AG09319 (cell line): Measurements from ENCODE around the gene GIPC2.
"Not testable (repeated sequence)": the region's sequence is repeated elsewhere in the genome, so short reads cannot be mapped to it uniquely, and the experiment has no call there.

Experiments
- DNase-seq: peaks from one replicate; pipeline ENCODE4 v3.0.0-alpha.2; 2010; ENCODE audit warnings: low read depth; ENCODE audit errors: extremely low read depth
- TF ChIP-seq, protein P1 (sequence below): IDR thresholded peaks from 2 replicates; pipeline ENCODE4 v1.5.1; 2011; ENCODE audit warnings: low read depth, mild to moderate bottlenecking, inconsistent platforms, low read length, moderate library complexity

The GIPC2 gene

DNA sequence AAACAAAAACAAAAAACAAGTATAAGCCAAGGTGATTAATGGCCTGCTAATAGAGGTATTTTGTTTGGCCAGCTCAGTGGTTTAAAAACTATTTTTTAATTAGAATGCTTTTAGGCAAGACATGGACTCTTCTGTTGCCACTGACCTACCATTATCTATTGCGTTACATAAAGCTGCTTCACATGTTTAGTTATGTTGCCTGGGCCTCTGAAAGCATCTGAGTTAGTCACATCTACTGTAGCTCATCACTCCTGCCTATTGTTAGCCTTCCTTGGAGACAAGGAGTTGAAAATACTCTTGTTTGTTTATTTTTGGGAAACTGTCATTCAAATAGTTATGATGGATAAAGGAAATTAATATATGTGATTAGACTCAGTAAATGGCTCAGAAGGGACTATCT is 26.7 kb upstream of the GIPC2 start:
- TF ChIP-seq, protein P1, sequence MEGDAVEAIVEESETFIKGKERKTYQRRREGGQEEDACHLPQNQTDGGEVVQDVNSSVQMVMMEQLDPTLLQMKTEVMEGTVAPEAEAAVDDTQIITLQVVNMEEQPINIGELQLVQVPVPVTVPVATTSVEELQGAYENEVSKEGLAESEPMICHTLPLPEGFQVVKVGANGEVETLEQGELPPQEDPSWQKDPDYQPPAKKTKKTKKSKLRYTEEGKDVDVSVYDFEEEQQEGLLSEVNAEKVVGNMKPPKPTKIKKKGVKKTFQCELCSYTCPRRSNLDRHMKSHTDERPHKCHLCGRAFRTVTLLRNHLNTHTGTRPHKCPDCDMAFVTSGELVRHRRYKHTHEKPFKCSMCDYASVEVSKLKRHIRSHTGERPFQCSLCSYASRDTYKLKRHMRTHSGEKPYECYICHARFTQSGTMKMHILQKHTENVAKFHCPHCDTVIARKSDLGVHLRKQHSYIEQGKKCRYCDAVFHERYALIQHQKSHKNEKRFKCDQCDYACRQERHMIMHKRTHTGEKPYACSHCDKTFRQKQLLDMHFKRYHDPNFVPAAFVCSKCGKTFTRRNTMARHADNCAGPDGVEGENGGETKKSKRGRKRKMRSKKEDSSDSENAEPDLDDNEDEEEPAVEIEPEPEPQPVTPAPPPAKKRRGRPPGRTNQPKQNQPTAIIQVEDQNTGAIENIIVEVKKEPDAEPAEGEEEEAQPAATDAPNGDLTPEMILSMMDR, result no peak
- no peak for DNase-seq

GRCh38 chr1:78021134-78021533 is 24.6 kb upstream of the GIPC2 start:
- DNase-seq, result not testable (repeated sequence)

GRCh38 chr1:78029793-78030192 is 16.0 kb upstream of the GIPC2 start:
- TF ChIP-seq, protein P1, result no peak
- no peak for DNase-seq

DNA sequence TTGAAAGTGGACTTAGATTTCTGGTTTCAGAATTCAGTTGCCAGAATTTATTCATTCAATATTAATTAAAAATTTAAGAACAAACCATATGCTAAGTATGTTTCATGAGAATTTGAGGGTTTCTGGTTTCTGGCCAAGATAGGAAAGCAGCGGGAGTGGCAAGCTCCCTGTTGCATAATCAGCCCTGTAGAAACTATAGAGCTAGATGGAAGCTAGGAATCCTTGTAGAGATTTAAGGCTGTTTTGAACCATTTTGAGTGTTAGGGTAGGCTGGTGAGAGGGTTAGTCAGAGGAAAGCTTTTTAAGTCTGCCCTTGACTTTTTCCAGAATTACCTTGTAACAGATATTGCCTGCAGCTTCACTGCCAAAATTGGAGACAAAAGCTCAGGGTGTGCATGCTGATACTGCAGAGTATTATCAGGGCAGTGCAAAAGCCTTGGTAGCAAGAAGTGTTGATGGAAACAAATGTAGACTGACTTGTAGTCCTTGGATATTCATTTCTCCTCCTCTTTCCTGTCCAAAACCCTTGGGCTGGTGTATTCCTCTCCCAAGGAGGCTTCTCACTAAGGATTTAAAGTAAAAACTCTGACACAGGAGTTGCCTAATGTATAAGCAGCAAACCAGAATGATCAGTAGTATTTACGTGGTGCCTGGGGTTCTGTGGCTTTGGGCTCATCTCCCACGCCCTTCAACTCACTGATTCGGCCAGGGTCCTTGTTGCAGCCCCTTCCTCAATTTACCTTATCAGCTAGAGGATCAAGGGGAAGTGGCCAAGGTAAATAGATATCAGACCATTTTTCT is 12.6 kb upstream of the GIPC2 start:
- DNase-seq, result no peak
- TF ChIP-seq, protein P1, result no peak

DNA sequence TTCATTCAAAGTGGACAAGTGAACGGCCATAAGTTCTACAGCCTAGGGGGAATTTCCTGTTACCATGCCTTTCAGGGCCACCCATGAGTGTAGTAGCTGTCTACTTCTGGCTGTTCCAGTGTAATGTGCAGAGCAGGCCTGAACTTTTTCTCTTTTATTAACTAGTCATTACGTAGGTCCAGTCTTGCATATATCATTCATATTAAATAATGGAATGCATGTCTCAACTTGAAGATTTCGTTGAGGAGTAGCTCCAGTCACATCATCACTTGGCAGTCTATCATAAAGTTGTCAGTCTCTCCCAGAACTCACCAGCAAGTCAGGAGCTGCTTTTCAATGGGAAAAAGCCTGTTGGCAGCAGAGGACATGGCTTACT is 12.0 kb upstream of the GIPC2 start:
- DNase-seq, result no peak
- TF ChIP-seq, protein P1, result no peak

DNA sequence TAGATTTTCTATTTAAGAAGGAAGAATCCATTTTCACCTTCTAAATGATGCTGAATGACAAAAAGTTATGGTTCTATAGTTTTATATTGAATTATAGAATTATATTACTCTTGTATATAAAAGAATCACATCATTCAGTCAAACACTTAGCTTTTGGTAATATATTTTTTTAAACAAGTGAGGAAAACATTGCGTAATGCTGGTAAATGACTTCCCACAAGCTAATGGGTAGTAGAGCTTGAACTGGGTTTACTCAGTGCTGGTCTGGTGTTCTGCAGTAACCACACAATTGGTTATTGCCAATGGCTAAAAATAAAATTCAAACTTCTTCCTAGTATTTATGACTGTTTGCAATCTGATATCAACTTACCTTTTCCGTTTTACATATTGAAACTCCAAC is 10.6 kb upstream of the GIPC2 start:
- TF ChIP-seq, protein P1, result no peak
- no peak for DNase-seq

DNA sequence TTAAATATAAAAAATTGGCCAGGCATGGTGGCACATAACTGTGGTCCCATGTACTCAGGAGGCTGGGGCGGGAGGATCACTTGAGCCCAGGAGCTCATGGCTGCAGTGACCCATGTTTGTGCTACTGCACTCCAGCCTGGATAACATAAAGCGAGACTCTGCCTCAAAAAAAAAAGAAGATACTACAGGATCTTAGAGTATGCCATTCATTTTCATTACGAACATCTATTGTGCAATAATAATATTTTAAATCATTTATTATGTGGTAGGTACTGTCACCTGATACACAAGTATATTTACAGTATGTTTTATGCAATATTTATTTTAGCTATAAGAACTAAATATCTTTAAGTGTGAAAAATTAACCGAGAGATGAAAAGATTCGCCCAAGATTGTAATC is 9.3 kb upstream of the GIPC2 start:
- TF ChIP-seq, protein P1, result no peak

DNA sequence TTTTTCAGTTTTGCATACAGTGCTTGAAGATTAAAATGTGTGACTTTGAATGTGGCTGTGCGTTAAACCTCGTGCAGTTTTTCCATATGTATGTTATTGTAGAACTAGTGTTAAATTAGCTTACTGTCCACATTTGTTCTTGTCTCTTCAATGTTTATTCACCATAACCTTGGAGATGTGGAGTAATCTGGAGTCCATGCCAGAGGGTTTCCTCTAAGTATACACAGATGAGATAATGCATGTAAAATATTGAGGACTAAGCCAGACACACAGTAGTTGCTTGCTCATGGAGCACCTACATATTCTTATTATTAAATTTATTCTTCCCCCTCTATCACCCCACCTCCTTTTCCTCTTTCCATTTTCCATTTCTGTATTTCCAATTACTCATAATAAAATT is 7.7 kb upstream of the GIPC2 start:
- TF ChIP-seq, protein P1, result no peak
- DNase-seq, result peak; percentile 8

More for the DNA sequence above, 9.3 kb upstream of the GIPC2 start:
- no peak for DNase-seq
